Thoracic aorta (tissue), 2 donors: ENCODE results near the gene CST11. TPM values are rescaled to one million over a fixed set of nuclear protein-coding genes. Genes with fewer than 3 reads are reported as not detected.

Experiments
- ATAC-seq: fragments of 150-250 bp; one replicate; pipeline ENCODE4 v1.8.0; 2017; ENCODE audit warnings: low read depth; ENCODE audit not compliant: insufficient number of reproducible peaks, low FRiP score
- DNase-seq: peaks from one replicate; pipeline ENCODE4 v3.0.0-alpha.2; 2020; ENCODE audit warnings: low spot score
- H3K27ac ChIP-seq, 2 donors: fragments of 200-600 bp; sonication (generic); 1 replicate in 1 of 2; 2 replicates in 1 of 2; pipeline ENCODE4 v1.5.1; 2016; ENCODE audit warnings: mild to moderate bottlenecking in 2 of 2, moderate library complexity in 2 of 2
- H3K27me3 ChIP-seq: fragments of 200-600 bp; sonication (generic); replicated peaks from 2 replicates; pipeline ENCODE4 v1.6.0; 2016; ENCODE audit warnings: mild to moderate bottlenecking; ENCODE audit not compliant: insufficient read depth
- H3K36me3 ChIP-seq: fragments of 200-600 bp; sonication (generic); one replicate; pipeline ENCODE4 v1.5.1; 2016
- H3K4me1 ChIP-seq, 2 donors: fragments of 200-600 bp; sonication (generic); 1 replicate in 1 of 2; 2 replicates in 1 of 2; pipeline versions ENCODE4 v1.5.1 to v1.6.0; 2016; ENCODE audit warnings: low read depth in 2 of 2, mild to moderate bottlenecking in 1 of 2; ENCODE audit not compliant: control insufficient read depth in 1 of 2
- H3K4me3 ChIP-seq: fragments of 200-600 bp; sonication (generic); 2 replicates; pipeline ENCODE4 v1.5.1; 2016; ENCODE audit warnings: mild to moderate bottlenecking
- H3K9me3 ChIP-seq: fragments of 200-600 bp; sonication (generic); 2 replicates; pipeline ENCODE4 v1.5.1; 2016
- total RNA-seq, 2 donors: library from RNA; depleted of rRNA; stranded (reverse); fragments of >200 nt; gene quantifications; one replicate each; pipeline versions ENCODE4 v1.1.0 to v1.2.3, GENCODE V29; 2016
- TF ChIP-seq, protein P1 (sequence below): fragments of 200-600 bp; sonication (generic); IDR thresholded peaks from one replicate; pipeline ENCODE4 v1.5.1; 2019; ENCODE audit warnings: antibody characterized with exemption

The CST11 gene
- total RNA-seq, 2 donors from 2014 or later, result not detected

DNA sequence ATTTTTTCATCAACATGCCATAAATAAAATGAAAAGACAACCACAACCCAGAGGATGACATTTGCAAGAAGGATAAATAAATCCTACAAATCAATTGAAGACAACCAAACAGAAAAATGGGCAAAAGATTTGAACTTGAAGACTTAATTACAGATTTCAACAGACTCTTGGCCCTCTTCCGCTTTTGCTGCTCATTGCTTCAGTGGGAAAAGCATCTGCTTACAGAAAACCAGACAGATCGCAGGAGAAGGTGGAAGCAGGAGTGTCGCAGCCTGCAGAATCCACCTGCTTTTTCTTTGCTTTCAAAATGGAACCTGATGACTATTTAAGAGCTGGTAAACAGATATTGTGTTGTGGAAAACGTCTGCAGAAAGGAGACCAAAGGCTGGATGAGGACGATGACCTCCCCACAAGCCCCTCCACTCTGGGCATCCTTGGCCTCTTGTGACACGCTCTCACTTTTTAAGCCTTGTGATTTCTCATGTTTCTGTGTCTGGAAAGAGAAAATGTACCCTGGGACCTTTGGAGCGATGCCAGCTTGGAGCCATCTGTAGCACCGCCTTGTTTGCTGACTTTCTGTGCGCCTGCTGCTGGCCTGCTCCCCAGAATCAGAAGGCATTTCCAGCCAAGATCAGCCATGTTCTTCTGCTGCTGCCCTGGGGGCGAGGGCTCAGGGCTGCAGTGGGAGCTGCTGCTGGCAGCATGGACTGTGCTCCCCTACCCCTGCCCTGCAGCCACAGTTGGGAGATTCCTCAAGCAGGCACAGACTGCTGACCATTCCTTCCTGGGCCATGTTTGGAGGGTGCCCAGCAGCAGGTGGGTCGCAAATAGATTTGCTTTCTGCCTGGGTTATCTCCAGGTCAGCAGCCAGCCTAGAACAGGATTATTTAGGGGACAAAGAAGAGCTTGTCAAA is 16.8 kb downstream of the CST11 start:
- DNase-seq, result no peak
- TF ChIP-seq, protein P1, sequence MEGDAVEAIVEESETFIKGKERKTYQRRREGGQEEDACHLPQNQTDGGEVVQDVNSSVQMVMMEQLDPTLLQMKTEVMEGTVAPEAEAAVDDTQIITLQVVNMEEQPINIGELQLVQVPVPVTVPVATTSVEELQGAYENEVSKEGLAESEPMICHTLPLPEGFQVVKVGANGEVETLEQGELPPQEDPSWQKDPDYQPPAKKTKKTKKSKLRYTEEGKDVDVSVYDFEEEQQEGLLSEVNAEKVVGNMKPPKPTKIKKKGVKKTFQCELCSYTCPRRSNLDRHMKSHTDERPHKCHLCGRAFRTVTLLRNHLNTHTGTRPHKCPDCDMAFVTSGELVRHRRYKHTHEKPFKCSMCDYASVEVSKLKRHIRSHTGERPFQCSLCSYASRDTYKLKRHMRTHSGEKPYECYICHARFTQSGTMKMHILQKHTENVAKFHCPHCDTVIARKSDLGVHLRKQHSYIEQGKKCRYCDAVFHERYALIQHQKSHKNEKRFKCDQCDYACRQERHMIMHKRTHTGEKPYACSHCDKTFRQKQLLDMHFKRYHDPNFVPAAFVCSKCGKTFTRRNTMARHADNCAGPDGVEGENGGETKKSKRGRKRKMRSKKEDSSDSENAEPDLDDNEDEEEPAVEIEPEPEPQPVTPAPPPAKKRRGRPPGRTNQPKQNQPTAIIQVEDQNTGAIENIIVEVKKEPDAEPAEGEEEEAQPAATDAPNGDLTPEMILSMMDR, result no peak
- no peaks in the 10 kb centered on the region for H3K36me3 ChIP-seq
- H3K27me3 ChIP-seq, result no peaks in the 10 kb centered on the region
- no peaks in the 10 kb centered on the region for H3K9me3 ChIP-seq
- ATAC-seq, result no peak
- peaks cover 0 to 18% of the 10 kb centered on the region in 2 donors for H3K4me1 ChIP-seq
- no peak overlapping the region for H3K4me3 ChIP-seq
- H3K27ac ChIP-seq, result no peak overlapping the region

DNA sequence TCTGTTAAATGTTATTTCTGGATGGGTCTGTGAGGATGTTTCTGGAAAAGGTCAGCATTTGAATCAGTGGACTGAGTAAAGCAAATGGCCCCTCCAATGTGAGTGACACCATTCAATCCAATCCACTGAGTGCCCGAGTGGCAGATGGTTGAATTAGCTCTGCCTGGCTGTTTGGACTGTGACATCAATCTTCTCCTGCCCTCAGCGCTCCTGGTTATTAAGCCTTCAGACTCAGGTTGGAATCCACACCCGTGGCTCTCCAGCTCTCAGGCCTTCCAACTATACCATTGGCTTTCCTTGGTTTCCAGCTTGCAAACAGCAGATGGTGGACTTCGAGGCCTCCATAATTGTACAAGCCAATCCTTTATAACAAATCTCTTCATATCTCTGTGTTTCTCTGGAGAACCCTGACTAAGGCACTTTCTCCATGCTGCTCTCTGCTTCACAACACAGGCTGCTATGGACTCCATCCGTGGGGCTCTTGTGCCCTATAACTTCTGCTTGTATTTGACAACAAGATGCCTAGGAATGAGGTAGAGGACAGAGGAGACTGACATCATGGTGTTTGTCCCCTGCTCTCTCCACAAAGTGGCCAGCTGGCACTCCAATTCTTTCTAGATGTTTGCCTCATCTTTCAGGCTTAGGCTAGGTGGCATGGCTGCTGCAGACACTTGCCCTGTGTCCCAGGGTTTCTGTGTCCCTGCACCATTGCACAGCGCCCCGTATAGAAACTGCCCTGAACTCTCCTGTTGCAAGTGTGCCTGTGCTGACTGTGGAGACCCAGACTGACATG is 18.0 kb downstream of the CST11 start:
- Histone ChIP-seq H3K4me1 (peaks cover 0 to 18% of the 10 kb centered on the region in 2 donors), H3K36me3 (no peaks in the 10 kb centered on the region), H3K27me3 (no peaks in the 10 kb centered on the region), H3K4me3 (no peak overlapping the region), H3K9me3 (no peaks in the 10 kb centered on the region), H3K27ac (no peak overlapping the region)
- DNase-seq, result no peak
- TF ChIP-seq, protein P1, result no peak
- ATAC-seq, result no peak

DNA sequence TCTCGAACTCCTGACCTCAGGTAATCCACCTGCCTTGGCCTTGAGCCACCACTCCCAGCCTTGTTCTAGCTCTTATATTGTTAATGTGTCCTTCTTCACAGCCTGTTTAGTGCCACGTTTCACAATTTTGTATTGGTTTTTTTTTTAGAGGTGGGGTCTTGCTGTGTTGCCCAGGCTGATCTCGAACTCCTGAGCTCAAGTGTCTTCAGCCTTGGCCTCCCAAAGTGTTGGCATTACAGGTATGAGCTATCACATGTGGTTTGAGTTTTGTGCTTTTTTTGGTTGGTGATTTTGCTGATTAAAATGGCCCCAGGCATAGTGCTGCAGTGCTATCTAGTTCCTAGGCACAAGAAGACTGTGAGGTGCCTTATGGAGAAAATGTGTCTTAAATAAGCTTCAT is 19.0 kb downstream of the CST11 start:
- DNase-seq (no peak), ATAC-seq (no peak)
- Histone ChIP-seq H3K36me3 (no peaks in the 10 kb centered on the region), H3K27me3 (no peaks in the 10 kb centered on the region), H3K9me3 (no peaks in the 10 kb centered on the region), H3K27ac (no peak overlapping the region), H3K4me1 (peaks cover 0 to 16% of the 10 kb centered on the region in 2 donors), H3K4me3 (no peak overlapping the region)
- TF ChIP-seq, protein P1, result no peak

DNA sequence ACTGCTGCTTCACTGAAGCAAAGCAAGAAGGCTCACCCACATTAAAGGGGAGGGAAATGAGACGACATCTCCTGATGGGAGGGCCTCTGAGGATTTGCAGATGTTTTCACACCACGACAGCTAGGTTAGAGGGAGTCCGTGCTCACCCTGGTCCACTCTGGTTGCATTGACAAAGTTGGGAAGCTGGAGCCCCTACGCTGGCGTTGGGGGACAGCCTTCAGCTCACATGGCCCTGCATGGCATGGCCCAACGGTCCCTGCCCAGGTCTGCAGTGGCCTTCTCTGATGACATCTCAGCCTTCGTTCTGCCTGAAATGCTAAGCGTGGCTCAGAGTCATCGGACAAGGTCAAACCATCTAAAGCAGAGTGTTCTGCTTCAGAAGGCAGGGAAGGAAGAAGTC is 27.5 kb downstream of the CST11 start:
- TF ChIP-seq, protein P1, result no peak
- H3K4me3 ChIP-seq, result no peak overlapping the region

More for the DNA sequence above, 27.5 kb downstream of the CST11 start:
- DNase-seq, result no peak
- no peaks in the 10 kb centered on the region for H3K27me3 ChIP-seq
- no peak for ATAC-seq
- H3K36me3 ChIP-seq, result no peaks in the 10 kb centered on the region
- H3K27ac ChIP-seq, result no peak overlapping the region
- peaks cover 0 to 5% of the 10 kb centered on the region in 2 donors for H3K4me1 ChIP-seq
- no peaks in the 10 kb centered on the region for H3K9me3 ChIP-seq
